BJ (cell line): ENCODE data around the gene FLNA. TPM values are rescaled to one million over a fixed set of nuclear protein-coding genes. Genes with fewer than 3 reads are reported as not detected.

Source experiments
- CTCF ChIA-PET: fragments of 350-600 bp; formaldehyde crosslinking; extraction: SDS; loops from one replicate; lab custom pipeline; 2021; ENCODE audit warnings: antibody characterized with exemption, inconsistent platforms; lab: Yijun Ruan, JAX
- POLR2A ChIA-PET: fragments of 300-600 bp; sonication (Branson Sonifier 250); formaldehyde crosslinking; extraction: SDS; loops from one replicate; lab custom pipeline; 2021; ENCODE audit warnings: antibody characterized with exemption; lab: Charles Lee
- DNase-seq: peaks from one replicate; pipeline ENCODE4 v3.0.0-alpha.2; 2011; ENCODE audit warnings: low read depth
- H3K27me3 ChIP-seq: 2 replicates; pipeline ENCODE4 v1.6.0; 2011; ENCODE audit warnings: low read length; ENCODE audit not compliant: control insufficient read depth, insufficient read depth
- H3K36me3 ChIP-seq: 2 replicates; pipeline ENCODE4 v1.5.1; 2011; ENCODE audit warnings: low read length; ENCODE audit not compliant: control insufficient read depth, insufficient read depth
- H3K4me3 ChIP-seq: 2 replicates; pipeline ENCODE4 v1.5.1; 2011; ENCODE audit warnings: low read depth, mild to moderate bottlenecking, control low read depth, low read length
- CTCF ChIP-seq: IDR thresholded peaks from 2 replicates; pipeline ENCODE4 v1.5.1; 2011; ENCODE audit warnings: low read depth, mild to moderate bottlenecking, control low read depth, inconsistent platforms, low read length, moderate library complexity; ENCODE audit not compliant: insufficient read depth
- polyA plus RNA-seq: library from polyadenylated mRNA; depleted of rRNA; stranded (reverse); fragments of >200 nt; gene quantifications from 2 replicates; pipeline ENCODE4 v1.2.3, GENCODE V29; 2011

FLNA gene
- polyA plus RNA-seq, 1 experiment = 1,740 TPM

- CTCF ChIA-PET = interaction anchor here (5.7 kb wide), 1 partner anchor 12 kb away, joined by 25 read pairs; no protein-coding TSS in a partner anchor
- Histone ChIP-seq H3K36me3 (no peaks in the 10 kb centered on the region), H3K27me3 (peaks cover 4% of the 10 kb centered on the region), H3K4me3 (no peak overlapping the region)
- POLR2A ChIA-PET = no interaction called here
- no peak for TF ChIP-seq CTCF
- no peak for DNase-seq
Observed at GRCh38 chrX:154329294-154329693, 45.1 kb downstream of the FLNA start.

- Histone ChIP-seq H3K36me3 (no peaks in the 10 kb centered on the region), H3K27me3 (peaks cover 4% of the 10 kb centered on the region), H3K4me3 (no peak overlapping the region)
- ChIA-PET CTCF (interaction anchor here (5.7 kb wide), 1 partner anchor 11 kb away, joined by 25 read pairs; no protein-coding TSS in a partner anchor), POLR2A (no interaction called here)
- no peak for TF ChIP-seq CTCF
- DNase-seq = no peak
Observed at GRCh38 chrX:154328646-154329045, 45.8 kb downstream of the FLNA start.

- DNase-seq = no peak
- ChIA-PET POLR2A (no interaction called here), CTCF (interaction anchor here (0.5 to 5.7 kb wide), 5 partner anchors 10 to 1386 kb away, joined by 3 to 25 read pairs (median 3); no protein-coding TSS in a partner anchor)
- Histone ChIP-seq H3K4me3 (no peak overlapping the region), H3K36me3 (no peaks in the 10 kb centered on the region), H3K27me3 (peaks cover 7% of the 10 kb centered on the region)
- TF ChIP-seq CTCF = no peak
Observed at GRCh38 chrX:154327038-154327820, 47.2 kb downstream of the FLNA start.

GRCh38 chrX:154325541-154325940 is 48.9 kb downstream of the FLNA start:
- ChIA-PET POLR2A (no interaction called here), CTCF (interaction anchor here (5.7 kb wide), 1 partner anchor 8 kb away, joined by 25 read pairs; no protein-coding TSS in a partner anchor)
- DNase-seq = no peak
- no peak overlapping the region for H3K4me3 ChIP-seq
- H3K36me3 ChIP-seq = no peaks in the 10 kb centered on the region
- no peak for TF ChIP-seq CTCF
- H3K27me3 ChIP-seq = peaks cover 7% of the 10 kb centered on the region

- ChIA-PET CTCF (interaction anchor here (0.9 kb wide), 1 partner anchor 10 kb away, joined by 3 read pairs; no protein-coding TSS in a partner anchor), POLR2A (no interaction called here)
- TF ChIP-seq CTCF = no peak
- no peak for DNase-seq
- Histone ChIP-seq H3K27me3 (peaks cover 12% of the 10 kb centered on the region), H3K4me3 (no peak overlapping the region), H3K36me3 (no peaks in the 10 kb centered on the region)
Observed at GRCh38 chrX:154323537-154323936, 50.9 kb downstream of the FLNA start.
